GM12865 (cell line): ENCODE measurements around the gene ARL3.
A peak's percentile ranks its signal among the peaks of the same experiment; 100 is the strongest.

Source experiments
- DNase-seq: peaks from one replicate; pipeline ENCODE4 v3.0.0; 2010; ENCODE audit warnings: low read depth
- H3K4me3 ChIP-seq: 2 replicates; pipeline ENCODE4 v1.5.1; 2011; ENCODE audit warnings: mild to moderate bottlenecking, low read depth, low read length, control low read depth
- CTCF ChIP-seq: IDR thresholded peaks from 2 replicates; pipeline ENCODE4 v1.5.1; 2011; ENCODE audit warnings: low read length, control low read depth, low read depth, inconsistent platforms; ENCODE audit not compliant: insufficient read depth; ENCODE audit errors: missing control alignments

Gene ARL3

GRCh38 chr10:102665904-102666509, 48.2 kb downstream of the ARL3 start:
- H3K4me3 ChIP-seq: no peak overlapping the region

GRCh38 chr10:102661658-102662028, 52.6 kb downstream of the ARL3 start:
- H3K4me3 ChIP-seq: peak overlapping the region; percentile 23
- no peak for DNase-seq
- TF ChIP-seq CTCF: no peak

More at GRCh38 chr10:102665904-102666509, 48.2 kb downstream of the ARL3 start:
- TF ChIP-seq CTCF: no peak
- DNase-seq: no peak

- peak; percentile 92 for DNase-seq
- H3K4me3 ChIP-seq: peak overlapping the region; percentile 23
- TF ChIP-seq CTCF: no peak
These were observed 53.1 kb downstream of the ARL3 start for GRCh38 chr10:102660888-102661657.

- TF ChIP-seq CTCF: no peak
- no peak overlapping the region for H3K4me3 ChIP-seq
- DNase-seq: no peak
These were observed 55.4 kb downstream of the ARL3 start for GRCh38 chr10:102658802-102659201.

- no peak for TF ChIP-seq CTCF
- H3K4me3 ChIP-seq: no peak overlapping the region
- no peak for DNase-seq
These were observed 56.0 kb downstream of the ARL3 start for GRCh38 chr10:102657984-102658724.

- no peak overlapping the region for H3K4me3 ChIP-seq
- DNase-seq: no peak
- TF ChIP-seq CTCF: no peak
These were observed 56.7 kb downstream of the ARL3 start for GRCh38 chr10:102657451-102657850.
